DOHH2 (cell line): ENCODE results near the gene PREX1.

Experiments
- H3F3A ChIP-seq: fragments of 200-600 bp; sonication (generic), shearing (Covaris generic); 2 replicates; pipeline ENCODE4 v1.6.0; 2016; ENCODE audit warnings: antibody characterized with exemption, mild to moderate bottlenecking; ENCODE audit not compliant: control insufficient read depth, insufficient read depth
- H3K27ac ChIP-seq: fragments of 200-600 bp; sonication (generic); 2 replicates; pipeline ENCODE4 v1.5.1; 2014; ENCODE audit warnings: low read depth, mild to moderate bottlenecking, low read length, moderate library complexity
- H3K27me3 ChIP-seq: fragments of 200-600 bp; sonication (generic); 2 replicates; pipeline ENCODE4 v1.6.1; 2014; ENCODE audit warnings: mild to moderate bottlenecking, low read length, mixed read lengths; ENCODE audit not compliant: control insufficient read depth
- H3K36me3 ChIP-seq: fragments of 200-600 bp; sonication (generic); 2 replicates; pipeline ENCODE4 v1.6.1; 2014; ENCODE audit warnings: mild to moderate bottlenecking, low read length, moderate library complexity, mixed read lengths; ENCODE audit not compliant: control insufficient read depth
- H3K4me1 ChIP-seq: fragments of 200-600 bp; sonication (generic); 2 replicates; pipeline ENCODE4 v1.6.1; 2014; ENCODE audit warnings: mild to moderate bottlenecking, low read length, mixed read lengths; ENCODE audit not compliant: control insufficient read depth
- H3K4me2 ChIP-seq: fragments of 200-600 bp; sonication (generic); 2 replicates; pipeline ENCODE4 v1.6.0; 2014; ENCODE audit warnings: mild to moderate bottlenecking, low read length, moderate library complexity
- H3K4me3 ChIP-seq: fragments of 200-600 bp; sonication (generic); 2 replicates; pipeline ENCODE4 v1.5.1; 2014; ENCODE audit warnings: mild to moderate bottlenecking, low read length, mixed read lengths
- H3K79me2 ChIP-seq: fragments of 200-600 bp; sonication (generic); 2 replicates; pipeline ENCODE4 v1.6.1; 2014; ENCODE audit warnings: mild to moderate bottlenecking, low read length, mixed read lengths; ENCODE audit not compliant: control insufficient read depth
- H3K9me2 ChIP-seq: fragments of 200-600 bp; sonication (generic); replicated peaks from 2 replicates; pipeline ENCODE4 v1.6.1; 2014; ENCODE audit warnings: mild to moderate bottlenecking, low read length, mixed read lengths; ENCODE audit not compliant: control insufficient read depth
- H3K9me3 ChIP-seq: fragments of 200-600 bp; sonication (generic); 2 replicates; pipeline ENCODE4 v1.6.1; 2014; ENCODE audit warnings: antibody characterized with exemption, low read length, mixed read lengths; ENCODE audit not compliant: control insufficient read depth, insufficient read depth
- H4K20me1 ChIP-seq: fragments of 200-600 bp; sonication (generic); 2 replicates; pipeline ENCODE4 v1.6.0; 2014; ENCODE audit warnings: low read depth, mild to moderate bottlenecking, antibody characterized with exemption, low read length, moderate library complexity; ENCODE audit not compliant: control insufficient read depth, insufficient read depth
- CTCF ChIP-seq: fragments of 200-600 bp; sonication (generic); IDR thresholded peaks from one replicate; pipeline ENCODE4 v1.5.1; 2014; ENCODE audit warnings: antibody characterized with exemption, mild to moderate bottlenecking, low read depth, low read length; ENCODE audit not compliant: poor library complexity, severe bottlenecking
- EZH2phosphoT487 ChIP-seq: fragments of 200-600 bp; sonication (generic); IDR thresholded peaks from 2 replicates; pipeline ENCODE4 v1.6.1; 2017; ENCODE audit warnings: borderline replicate concordance, mild to moderate bottlenecking, antibody characterized with exemption, low read length, moderate library complexity, mixed read lengths

PREX1 gene

GRCh38 chr20:48687117-48687800 is 140.5 kb downstream of the PREX1 start:
- no peak for TF ChIP-seq CTCF
- no peak for TF ChIP-seq EZH2phosphoT487
- H3K79me2 ChIP-seq = no peaks in the 10 kb centered on the region
- no peaks in the 10 kb centered on the region for H3K9me2 ChIP-seq
- no peaks in the 10 kb centered on the region for H3F3A ChIP-seq
- no peaks in the 10 kb centered on the region for H3K36me3 ChIP-seq
- H3K9me3 ChIP-seq = no peaks in the 10 kb centered on the region
- no peak overlapping the region for H3K4me2 ChIP-seq
- no peak overlapping the region for H3K4me3 ChIP-seq
- H3K27me3 ChIP-seq = 0 out of 2 replicates have a peak, but pooled peaks cover 2% of the 10 kb centered on the region
- H4K20me1 ChIP-seq = no peaks in the 10 kb centered on the region
- no peak overlapping the region for H3K27ac ChIP-seq
- no peaks in the 10 kb centered on the region for H3K4me1 ChIP-seq

DNA sequence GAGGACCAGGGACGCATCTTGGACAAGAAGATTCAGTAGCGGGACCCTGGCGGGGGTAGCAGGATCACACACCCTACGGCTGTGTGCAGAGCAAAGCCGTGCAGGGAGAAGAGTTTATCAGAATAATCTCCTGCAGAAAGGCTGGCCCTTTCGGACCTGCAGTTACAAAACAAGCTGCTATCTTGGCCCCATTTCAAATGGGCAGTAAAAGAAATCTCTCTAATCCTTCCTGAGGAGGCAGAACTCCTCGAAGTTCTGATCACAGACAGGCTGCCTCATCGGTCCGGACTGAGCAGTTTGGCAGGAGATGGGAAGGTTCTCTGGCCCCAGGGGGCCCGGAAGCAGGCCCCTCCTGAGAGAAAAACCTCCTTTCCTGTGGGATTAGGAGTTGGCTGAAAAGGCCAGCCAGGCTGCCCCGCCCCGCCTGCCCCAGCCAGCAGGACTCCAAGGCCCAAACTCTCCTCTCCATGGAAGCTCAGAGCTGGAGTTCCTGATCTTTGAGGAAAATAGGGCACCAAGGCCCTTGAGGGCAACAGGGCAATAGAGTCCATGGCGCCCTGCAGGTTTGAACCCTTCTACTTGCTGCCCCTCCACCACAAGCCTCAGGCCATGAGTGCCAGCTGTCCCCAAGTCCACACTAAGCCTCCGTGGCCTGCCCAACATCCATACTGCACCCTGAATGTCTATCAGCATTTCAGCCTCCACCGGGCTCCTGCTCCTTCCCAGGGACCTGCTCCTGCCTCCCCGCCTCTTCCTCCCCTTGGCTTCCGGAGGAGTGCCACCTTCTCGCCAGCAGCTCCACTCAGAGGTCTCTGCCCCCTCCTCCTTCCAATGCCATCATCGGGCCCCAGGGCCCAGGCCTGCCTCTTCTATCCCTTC is 141.3 kb downstream of the PREX1 start:
- Histone ChIP-seq H3K4me3 (no peak overlapping the region), H3F3A (no peaks in the 10 kb centered on the region), H3K36me3 (no peaks in the 10 kb centered on the region), H3K27me3 (peaks cover 5% of the 10 kb centered on the region; the same call in 1 of the 2 replicates), H3K79me2 (no peaks in the 10 kb centered on the region), H3K4me1 (no peaks in the 10 kb centered on the region), H3K9me3 (no peaks in the 10 kb centered on the region), H4K20me1 (no peaks in the 10 kb centered on the region), H3K4me2 (no peak overlapping the region), H3K9me2 (no peaks in the 10 kb centered on the region), H3K27ac (no peak overlapping the region)
- TF ChIP-seq CTCF = no peak
- no peak for TF ChIP-seq EZH2phosphoT487

- Histone ChIP-seq H3K79me2 (no peaks in the 10 kb centered on the region), H3K9me3 (no peaks in the 10 kb centered on the region), H3K9me2 (no peaks in the 10 kb centered on the region), H3K4me3 (no peak overlapping the region), H3K4me1 (no peaks in the 10 kb centered on the region), H3K36me3 (no peaks in the 10 kb centered on the region), H3K27me3 (peaks cover 5% of the 10 kb centered on the region; the same call in 1 of the 2 replicates), H3F3A (no peaks in the 10 kb centered on the region), H3K27ac (no peak overlapping the region), H4K20me1 (no peaks in the 10 kb centered on the region), H3K4me2 (no peak overlapping the region)
- TF ChIP-seq CTCF (no peak), EZH2phosphoT487 (no peak)
Measured at GRCh38 chr20:48685300-48685699, 142.5 kb downstream of the PREX1 start.
